Right lobe of liver (tissue), 6 donors: ENCODE results near the gene RERE. TPM values are rescaled to one million over a fixed set of nuclear protein-coding genes. Genes with fewer than 3 reads are reported as not detected.
"Not testable (repeated sequence)": the region's sequence is repeated elsewhere in the genome, so short reads cannot be mapped to it uniquely, and the experiment has no call there.

Source experiments
- ATAC-seq, 4 donors: fragments of 200-7000 bp; cut with Tn5 transposase; one replicate each; pipeline ENCODE4 v1.9.1; 2020; ENCODE audit warnings: mild to moderate bottlenecking in 4 of 4, moderate library complexity in 4 of 4
- DNase-seq, 3 donors: peaks; one replicate each; pipeline ENCODE4 v3.0.0-alpha.2; 2020
- H3K27ac ChIP-seq, 3 donors: fragments of 200-600 bp; one replicate each; pipeline ENCODE4 v1.8.0; 2022
- H3K27me3 ChIP-seq, 2 donors: fragments of 200-600 bp; one replicate each; pipeline ENCODE4 v1.8.0; 2022
- H3K36me3 ChIP-seq, 4 donors: fragments of 200-600 bp; sonication (generic) in 1 of 4; one replicate each; pipeline versions ENCODE4 v1.5.1 to v1.8.0; 2017 to 2022; ENCODE audit warnings: control low read depth in 1 of 4
- H3K4me1 ChIP-seq, 4 donors: fragments of 200-600 bp; sonication (generic) in 1 of 4; one replicate each; pipeline versions ENCODE4 v1.5.1 to v1.8.0; 2017 to 2022; ENCODE audit warnings: control low read depth in 1 of 4
- H3K4me3 ChIP-seq, 3 donors: fragments of 200-600 bp; one replicate each; pipeline ENCODE4 v1.8.0; 2022
- H3K9me3 ChIP-seq, 4 donors: fragments of 200-600 bp; sonication (generic) in 1 of 4; one replicate each; pipeline versions ENCODE4 v1.5.1 to v1.8.0; 2017 to 2022; ENCODE audit warnings: control low read depth in 1 of 4
- CTCF ChIP-seq, 4 donors: fragments of 200-600 bp in 3 of 4; fragments of 450-650 bp in 1 of 4; IDR thresholded peaks; one replicate each; pipeline versions ENCODE4 v1.5.1 to v1.8.0; 2016 to 2022; ENCODE audit warnings: antibody characterized with exemption in 4 of 4, mild to moderate bottlenecking in 2 of 4
- POLR2A ChIP-seq: fragments of 450-650 bp; IDR thresholded peaks from one replicate; pipeline ENCODE4 v1.6.1; 2017; ENCODE audit warnings: antibody characterized with exemption, mild to moderate bottlenecking
- WGBS: methylation state at CpG from one replicate; pipeline ENCODE4 v1.1.6; 2018; ENCODE audit warnings: low coverage, low lambda C conversion rate; ENCODE audit not compliant: insufficient coverage; ENCODE audit errors: missing lambda C conversion rate; 5-methylcytosine and 5-hydroxymethylcytosine counted together
- intact Hi-C, 2 donors: fragments of 100-400 bp; cut with DNase I; formaldehyde crosslinking; loops; one replicate each; pipeline versions ENCODE4 v1.11.2 to v1.14.1; 2022
- total RNA-seq, 6 experiments: library from RNA; depleted of rRNA in 2 of 6; stranded (reverse); fragments of >200 nt in 2 of 6; fragmentation: NEBNext Ultra II Directional in 3 of 6; extraction: Animal tissue kit (Norgen Biotek cat#: 25700) in 3 of 6; gene quantifications; one replicate each; pipeline versions ENCODE4 v1.1.0 to v1.2.4, GENCODE V29; 2016 to 2023
- donor health status: DM: no; HTN: yes; CAD: no.
- donor health status: DM: no; HTN: no; CAD: no.
- donor health status: DM: no; HTN: no; CAD: no.
- donor health status: DM: no; HTN: yes; CAD: no.
- donor health status: DM: no; HTN: yes; CAD: no.

The RERE gene
- total RNA-seq, 6 experiments from 2014 or later = 17.5 to 38.4 (median 25.0) TPM

- Histone ChIP-seq H3K27me3 (no peaks in the 10 kb centered on the region), H3K36me3 (no peaks in the 10 kb centered on the region), H3K4me3 (no peak overlapping the region), H3K9me3 (no peaks in the 10 kb centered on the region), H3K27ac (peak overlapping the region; percentile 4 to 61 (median 50)), H3K4me1 (peaks cover 0 to 78% (median 30%) of the 10 kb centered on the region in 4 donors)
- intact Hi-C loops = no loop called here
- WGBS = 41% methylated on average over 4 of the region's 4 CpGs
- DNase-seq (no peak), ATAC-seq (peak; percentile 64 to 78 (median 74))
- TF ChIP-seq POLR2A (no peak), CTCF (IDR thresholded peaks at IDR 0.05) (no peak)
These were observed 191.2 kb downstream of the RERE start for GRCh38 chr1:8625981-8626898.

- Histone ChIP-seq H3K36me3 (no peaks in the 10 kb centered on the region), H3K4me3 (no peak overlapping the region), H3K27ac (peak overlapping the region; percentile 4 to 61 (median 50)), H3K4me1 (peaks cover 0 to 84% (median 31%) of the 10 kb centered on the region in 4 donors), H3K9me3 (no peaks in the 10 kb centered on the region), H3K27me3 (no peaks in the 10 kb centered on the region)
- intact Hi-C loops = no loop called here
- TF ChIP-seq CTCF (IDR thresholded peaks at IDR 0.05) (no peak), POLR2A (no peak)
- DNase-seq (no peak), ATAC-seq (no peak)
- WGBS = 72% methylated on average over 2 of the region's 2 CpGs
These were observed 191.9 kb downstream of the RERE start for GRCh38 chr1:8625491-8625890.

GRCh38 chr1:8623651-8624192, 193.7 kb downstream of the RERE start:
- H3K9me3 ChIP-seq, H3K27ac ChIP-seq, DNase-seq, H3K36me3 ChIP-seq, ATAC-seq, H3K4me3 ChIP-seq, intact Hi-C loops, H3K27me3 ChIP-seq: not testable (repeated sequence)
- H3K4me1 ChIP-seq = peaks cover 0 to 66% (median 25%) of the 10 kb centered on the region in 4 donors
- WGBS = 50% methylated on average over 7 of the region's 7 CpGs

- H3K27me3 ChIP-seq, intact Hi-C loops, H3K36me3 ChIP-seq, H3K9me3 ChIP-seq, DNase-seq, H3K4me3 ChIP-seq: not testable (repeated sequence)
- ATAC-seq = peak; percentile 51 to 63 (median 58)
- peaks cover 0 to 48% (median 16%) of the 10 kb centered on the region in 4 donors for H3K4me1 ChIP-seq
- H3K27ac ChIP-seq = peak overlapping the region in 2 of 3 donors; percentile 8 to 50
- 24% methylated on average over 2 of the region's 2 CpGs for WGBS
These were observed 195.6 kb downstream of the RERE start for GRCh38 chr1:8621785-8622348.

- H3K4me3 ChIP-seq, ATAC-seq, H3K36me3 ChIP-seq, intact Hi-C loops, H3K27me3 ChIP-seq, H3K9me3 ChIP-seq, DNase-seq: not testable (repeated sequence)
- H3K4me1 ChIP-seq = peaks cover 0 to 40% (median 12%) of the 10 kb centered on the region in 4 donors
- WGBS = 70% methylated on average over 5 of the region's 9 CpGs
- H3K27ac ChIP-seq = peak overlapping the region in 2 of 3 donors; percentile 8 to 50
These were observed 196.3 kb downstream of the RERE start for GRCh38 chr1:8621034-8621582.

- intact Hi-C loops = not testable (repeated sequence)
- 80% methylated on average over 1 of the region's 2 CpGs for WGBS
These were observed 197.4 kb downstream of the RERE start for GRCh38 chr1:8619917-8620502.

GRCh38 chr1:8619419-8619818, 198.0 kb downstream of the RERE start:
- ATAC-seq, DNase-seq, H3K9me3 ChIP-seq, H3K36me3 ChIP-seq, H3K27ac ChIP-seq, intact Hi-C loops, H3K27me3 ChIP-seq, H3K4me3 ChIP-seq: not testable (repeated sequence)
- H3K4me1 ChIP-seq = peaks cover 0 to 28% (median 6%) of the 10 kb centered on the region in 4 donors
- WGBS = 59% methylated on average over 2 of the region's 2 CpGs

More at GRCh38 chr1:8619917-8620502, 197.4 kb downstream of the RERE start:
- H3K27ac ChIP-seq, H3K27me3 ChIP-seq, ATAC-seq, DNase-seq, H3K36me3 ChIP-seq, H3K9me3 ChIP-seq, H3K4me3 ChIP-seq: not testable (repeated sequence)
- H3K4me1 ChIP-seq = peaks cover 0 to 29% (median 6%) of the 10 kb centered on the region in 4 donors

GRCh38 chr1:8616791-8617190, 200.6 kb downstream of the RERE start:
- H3K36me3 ChIP-seq, ATAC-seq, H3K9me3 ChIP-seq, DNase-seq, intact Hi-C loops, H3K27ac ChIP-seq, H3K27me3 ChIP-seq, H3K4me3 ChIP-seq: not testable (repeated sequence)
- WGBS = 83% methylated on average over 8 of the region's 8 CpGs
- peaks cover 0 to 11% (median 4%) of the 10 kb centered on the region in 4 donors for H3K4me1 ChIP-seq
